ENCODE measurements around the gene CPT1B. TPM values are rescaled to one million over a fixed set of nuclear protein-coding genes. Genes with fewer than 3 reads are reported as not detected.

The CPT1B gene
- total RNA-seq, 1 experiment from 2014 or later = 13.1 TPM

DNA sequence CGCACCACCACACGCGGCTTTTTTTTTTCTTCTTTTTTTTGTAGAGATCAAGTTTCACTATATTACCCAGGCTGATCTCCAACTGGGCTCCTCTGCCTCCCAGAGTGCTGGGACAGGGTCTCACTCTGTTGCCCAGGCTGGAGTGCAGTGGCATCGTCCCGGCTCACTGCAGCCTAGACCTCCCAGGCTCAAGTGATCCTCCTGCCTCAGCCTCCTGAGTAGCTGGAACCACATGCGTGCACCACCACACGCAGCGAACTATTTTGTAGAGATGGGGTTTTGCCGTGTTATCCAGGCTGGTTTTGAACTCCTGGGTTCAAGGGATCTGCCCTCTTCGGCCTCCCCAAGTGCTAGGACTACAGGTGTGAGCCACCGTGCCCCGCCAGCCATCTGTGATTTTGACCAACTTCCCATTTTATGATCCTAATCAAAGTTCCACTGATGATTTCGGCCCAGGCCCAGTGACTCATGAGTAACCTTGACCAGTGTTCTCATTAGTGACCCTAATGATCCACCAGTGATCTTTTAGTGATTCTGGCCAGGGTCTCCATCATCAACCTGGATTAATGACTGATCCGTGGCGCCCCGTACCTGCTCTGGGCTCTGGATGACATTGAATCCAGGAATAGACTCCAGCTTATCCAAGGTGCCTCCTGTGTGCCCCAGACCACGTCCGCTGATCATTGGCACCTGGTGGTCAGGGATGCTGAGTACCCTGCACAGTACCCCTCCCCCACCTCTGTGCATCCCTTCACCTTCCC, 50.1 kb downstream of the CPT1B start:
- Histone ChIP-seq H3K79me2 (ENCODE audit: low read length) (peaks cover 25% of the 10 kb centered on the region), H4K20me1 (ENCODE audit: low read length) (no peaks in the 10 kb centered on the region; the same call in 1 of the 2 replicates), H3K9ac (ENCODE audit: low read length) (no peak overlapping the region), H3K9me2 (replicated peaks; ENCODE audit: low read length) (no peaks in the 10 kb centered on the region), H3K4me1 (ENCODE audit: insufficient read depth, low read length) (peaks cover 19% of the 10 kb centered on the region; the same call in 1 of the 2 replicates), H3F3A (ENCODE audit: low read length, unreplicated experiment) (no peaks in the 10 kb centered on the region), H3K4me2 (ENCODE audit: low read length) (no peak overlapping the region), H2AFZ (ENCODE audit: low read length) (no peak overlapping the region), H3K27me3 (ENCODE audit: low read length) (no peaks in the 10 kb centered on the region), H3K4me3 (ENCODE audit: low read length) (no peak overlapping the region), H3K9me3 (ENCODE audit: low read length) (no peaks in the 10 kb centered on the region), H3K27ac (ENCODE audit: low read length) (no peak overlapping the region), H3K36me3 (ENCODE audit: low read depth, low read length) (no peaks in the 10 kb centered on the region)
- no peak for ATAC-seq
- POLR2A ChIA-PET (ENCODE audit: unreplicated experiment) = no interaction called here
- DNase-seq = no peak
- no peak for TF ChIP-seq EZH2 (IDR thresholded peaks at IDR 0.05; ENCODE audit: low read length, unreplicated experiment)
- TF ChIP-seq EZH2phosphoT487 (IDR thresholded peaks at IDR 0.05; ENCODE audit: borderline replicate concordance, low read length) = no peak
- TF ChIP-seq, protein P1, sequence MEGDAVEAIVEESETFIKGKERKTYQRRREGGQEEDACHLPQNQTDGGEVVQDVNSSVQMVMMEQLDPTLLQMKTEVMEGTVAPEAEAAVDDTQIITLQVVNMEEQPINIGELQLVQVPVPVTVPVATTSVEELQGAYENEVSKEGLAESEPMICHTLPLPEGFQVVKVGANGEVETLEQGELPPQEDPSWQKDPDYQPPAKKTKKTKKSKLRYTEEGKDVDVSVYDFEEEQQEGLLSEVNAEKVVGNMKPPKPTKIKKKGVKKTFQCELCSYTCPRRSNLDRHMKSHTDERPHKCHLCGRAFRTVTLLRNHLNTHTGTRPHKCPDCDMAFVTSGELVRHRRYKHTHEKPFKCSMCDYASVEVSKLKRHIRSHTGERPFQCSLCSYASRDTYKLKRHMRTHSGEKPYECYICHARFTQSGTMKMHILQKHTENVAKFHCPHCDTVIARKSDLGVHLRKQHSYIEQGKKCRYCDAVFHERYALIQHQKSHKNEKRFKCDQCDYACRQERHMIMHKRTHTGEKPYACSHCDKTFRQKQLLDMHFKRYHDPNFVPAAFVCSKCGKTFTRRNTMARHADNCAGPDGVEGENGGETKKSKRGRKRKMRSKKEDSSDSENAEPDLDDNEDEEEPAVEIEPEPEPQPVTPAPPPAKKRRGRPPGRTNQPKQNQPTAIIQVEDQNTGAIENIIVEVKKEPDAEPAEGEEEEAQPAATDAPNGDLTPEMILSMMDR (conservative IDR thresholded peaks at IDR 0.05; ENCODE audit: low read depth, low read length) = no peak
- BruUV-seq (replicated peaks) = no TSS peak
- intact Hi-C loops (cut with micrococcal nuclease) = loop anchor here (5.0 kb wide), 2 partner anchors 34 to 94 kb away; partner anchors contain the start of gene SYCE3
- CTCF ChIA-PET = no interaction called here

DNA sequence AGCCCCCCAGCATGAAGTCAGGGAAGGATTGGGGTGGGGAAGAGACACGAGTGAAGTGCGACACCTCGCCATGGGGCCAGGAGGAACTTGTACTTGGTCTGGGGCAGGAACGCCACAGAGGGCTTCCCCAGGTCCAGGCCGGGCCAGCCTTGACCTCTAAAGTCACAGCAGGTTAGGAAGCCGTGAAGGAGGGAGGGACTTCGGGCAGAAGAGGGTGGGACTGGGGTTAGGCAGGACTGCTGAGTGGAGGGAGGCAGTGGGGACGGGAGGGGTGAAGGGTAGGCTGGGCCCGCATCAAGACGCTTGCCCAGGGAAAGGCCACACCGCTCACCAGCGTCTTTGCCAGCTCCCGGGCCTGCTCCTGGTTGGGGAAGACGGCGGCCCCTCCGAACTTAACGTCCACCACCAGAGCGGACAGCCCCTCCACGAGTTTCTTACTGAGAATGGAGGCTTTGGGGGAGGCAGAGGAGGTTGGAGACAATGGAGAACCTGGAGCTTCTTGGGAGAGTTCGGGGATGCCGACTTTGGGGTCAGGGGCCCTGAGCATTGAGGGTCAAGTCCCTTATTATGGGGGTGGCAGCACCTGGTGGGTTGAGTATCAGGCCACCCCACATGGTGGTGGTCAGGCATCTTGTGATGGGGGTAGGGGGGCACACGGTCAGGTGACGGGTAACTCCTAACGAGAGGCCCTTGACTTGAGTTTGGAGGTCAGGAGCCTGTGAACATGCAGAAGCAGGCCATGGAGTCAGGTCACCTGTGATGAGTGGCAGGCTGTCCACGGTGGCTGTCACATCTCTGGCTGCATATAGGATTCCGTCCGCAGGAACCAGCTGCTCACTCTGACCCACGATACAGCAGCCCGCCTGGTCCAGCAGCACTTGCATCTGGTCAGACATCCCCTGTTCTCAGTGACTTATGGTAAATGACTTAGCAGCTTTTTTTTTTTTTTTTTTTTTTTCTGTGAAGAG, 51.1 kb downstream of the CPT1B start:
- peak overlapping the region; percentile 75 for H2AFZ ChIP-seq (ENCODE audit: low read length)
- peak overlapping the region; percentile 98 for H3K4me2 ChIP-seq (ENCODE audit: low read length)
- BruUV-seq (replicated peaks) = no TSS peak
- H3K9me3 ChIP-seq (ENCODE audit: low read length) = no peaks in the 10 kb centered on the region
- CTCF ChIA-PET = interaction anchor here (0.6 kb wide), 2 partner anchors 9 to 290 kb away, joined by 6 to 12 read pairs; no protein-coding TSS in a partner anchor
- POLR2A ChIA-PET (ENCODE audit: unreplicated experiment) = no interaction called here
- ATAC-seq (peak; percentile 9), DNase-seq (peak; percentile 37)
- H3K27ac ChIP-seq (ENCODE audit: low read length) = peak overlapping the region; percentile 78
- H3K79me2 ChIP-seq (ENCODE audit: low read length) = peaks cover 25% of the 10 kb centered on the region
- peak overlapping the region; percentile 81 for H3K4me3 ChIP-seq (ENCODE audit: low read length)
- no peaks in the 10 kb centered on the region for H3F3A ChIP-seq (ENCODE audit: low read length, unreplicated experiment)
- intact Hi-C loops (cut with micrococcal nuclease) = loop anchor here (5.0 kb wide), 2 partner anchors 35 to 95 kb away; partner anchors contain the start of gene SYCE3
- peak overlapping the region; percentile 94 for H3K9ac ChIP-seq (ENCODE audit: low read length)
- H3K36me3 ChIP-seq (ENCODE audit: low read depth, low read length) = no peaks in the 10 kb centered on the region
- no peaks in the 10 kb centered on the region; the same call in 1 of the 2 replicates for H4K20me1 ChIP-seq (ENCODE audit: low read length)
- no peaks in the 10 kb centered on the region for H3K9me2 ChIP-seq (replicated peaks; ENCODE audit: low read length)
- H3K4me1 ChIP-seq (ENCODE audit: insufficient read depth, low read length) = peaks cover 19% of the 10 kb centered on the region; the same call in 1 of the 2 replicates
- no peak for TF ChIP-seq EZH2 (IDR thresholded peaks at IDR 0.05; ENCODE audit: low read length, unreplicated experiment)
- TF ChIP-seq, protein P1 (conservative IDR thresholded peaks at IDR 0.05; ENCODE audit: low read depth, low read length) = no peak
- TF ChIP-seq EZH2phosphoT487 (IDR thresholded peaks at IDR 0.05; ENCODE audit: borderline replicate concordance, low read length) = no peak
- no peaks in the 10 kb centered on the region for H3K27me3 ChIP-seq (ENCODE audit: low read length)

All from PC-3 (cell line).